Measurements from ENCODE around the gene VPS25.

Gene VPS25

DNA sequence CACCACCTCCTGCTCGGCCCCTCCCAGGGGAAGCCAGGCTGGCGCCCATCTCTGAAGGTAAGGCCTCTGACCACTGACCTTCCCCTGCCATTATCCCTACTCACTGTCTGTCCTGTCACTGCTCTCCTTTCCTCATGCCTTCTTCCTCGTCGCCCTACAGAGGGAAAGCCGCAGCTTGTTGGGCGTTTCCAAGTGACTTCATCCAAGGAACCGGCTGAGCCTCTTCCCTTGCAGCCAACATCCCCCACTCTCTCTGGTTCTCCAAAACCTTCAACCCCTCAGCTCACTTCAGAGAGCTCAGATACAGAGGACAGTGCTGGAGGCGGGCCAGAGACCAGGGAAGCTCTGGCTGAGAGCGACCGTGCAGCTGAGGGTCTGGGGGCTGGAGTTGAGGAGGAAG is 22.2 kb downstream of the VPS25 start:
- no peak for DNase-seq (ENCODE audit: low spot score)

DNA sequence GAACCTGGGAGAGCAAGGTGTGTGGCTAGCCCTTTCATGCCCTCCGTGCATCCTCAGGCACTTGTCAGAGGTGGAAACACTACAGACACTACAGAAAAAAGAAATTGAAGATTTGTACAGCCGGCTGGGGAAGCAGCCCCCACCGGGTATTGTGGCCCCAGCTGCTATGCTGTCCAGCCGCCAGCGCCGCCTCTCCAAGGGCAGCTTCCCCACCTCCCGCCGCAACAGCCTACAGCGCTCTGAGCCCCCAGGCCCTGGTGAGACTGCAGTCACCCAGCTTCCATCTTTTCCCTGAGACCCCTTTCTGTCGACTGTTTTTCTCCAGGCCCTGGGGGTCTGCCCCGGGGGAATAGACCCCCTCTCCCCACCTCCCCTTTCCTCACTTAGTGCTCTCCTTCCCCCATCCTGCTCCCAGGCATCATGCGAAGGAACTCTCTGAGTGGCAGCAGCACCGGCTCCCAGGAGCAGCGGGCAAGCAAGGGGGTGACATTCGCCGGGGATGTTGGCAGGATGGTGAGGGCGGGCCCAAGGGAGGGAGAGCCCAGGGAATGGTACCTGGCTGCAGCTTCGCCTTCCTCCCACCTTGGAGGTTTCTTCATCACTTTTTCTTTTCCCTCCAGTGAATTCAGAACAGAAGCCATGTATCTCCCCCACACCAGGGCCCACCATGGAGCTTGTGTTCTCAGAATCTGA is 23.0 kb downstream of the VPS25 start:
- no peak for DNase-seq (ENCODE audit: low spot score)

DNA sequence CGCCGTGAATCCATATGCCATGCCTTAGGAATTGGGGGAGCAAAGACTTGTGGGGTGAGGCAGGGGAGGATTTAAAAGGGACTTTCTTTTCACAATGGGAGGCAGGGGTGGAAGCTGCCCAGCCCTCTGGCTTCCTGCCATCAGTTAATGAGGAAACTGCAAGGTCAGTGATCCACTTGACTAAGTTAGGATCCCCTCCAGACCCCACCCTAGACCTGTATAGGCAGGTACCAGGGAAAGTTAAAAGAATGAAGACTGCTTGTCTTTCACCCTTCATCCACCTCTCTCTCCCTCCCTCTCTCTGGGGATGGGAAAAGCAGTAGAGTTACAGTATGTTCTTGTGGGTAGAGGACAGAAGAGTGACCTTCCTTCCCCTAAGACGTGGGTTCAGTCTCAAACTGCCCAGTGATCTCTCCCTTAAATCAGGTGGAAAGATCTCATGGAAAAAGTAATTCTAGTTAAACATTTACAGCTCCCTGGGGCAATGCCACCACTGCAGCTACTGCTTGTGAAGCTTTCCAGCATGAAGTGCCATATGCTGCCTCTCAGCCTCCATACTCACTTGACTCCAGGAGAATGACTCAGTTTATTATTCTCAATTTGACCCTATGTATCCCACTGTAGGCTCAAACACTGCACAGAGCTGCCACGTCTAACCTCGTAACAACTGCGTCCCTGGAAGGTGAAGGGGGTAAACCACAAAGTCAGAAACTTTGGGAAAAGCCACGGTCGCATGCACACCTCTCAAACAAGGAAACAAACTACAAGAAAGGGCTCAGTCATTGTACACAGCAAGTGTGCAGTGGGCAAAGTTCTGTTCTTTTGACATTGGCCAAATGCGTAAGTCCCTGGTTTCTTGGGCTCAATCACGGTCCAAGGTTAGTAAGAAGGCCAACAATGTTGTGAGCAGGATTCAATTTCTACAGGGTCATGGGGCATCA is 24.1 kb downstream of the VPS25 start:
- no peak for DNase-seq (ENCODE audit: low spot score)

GRCh38 chr17:42798011-42798382 is 24.7 kb downstream of the VPS25 start:
- no peak for DNase-seq (ENCODE audit: low spot score)

DNA sequence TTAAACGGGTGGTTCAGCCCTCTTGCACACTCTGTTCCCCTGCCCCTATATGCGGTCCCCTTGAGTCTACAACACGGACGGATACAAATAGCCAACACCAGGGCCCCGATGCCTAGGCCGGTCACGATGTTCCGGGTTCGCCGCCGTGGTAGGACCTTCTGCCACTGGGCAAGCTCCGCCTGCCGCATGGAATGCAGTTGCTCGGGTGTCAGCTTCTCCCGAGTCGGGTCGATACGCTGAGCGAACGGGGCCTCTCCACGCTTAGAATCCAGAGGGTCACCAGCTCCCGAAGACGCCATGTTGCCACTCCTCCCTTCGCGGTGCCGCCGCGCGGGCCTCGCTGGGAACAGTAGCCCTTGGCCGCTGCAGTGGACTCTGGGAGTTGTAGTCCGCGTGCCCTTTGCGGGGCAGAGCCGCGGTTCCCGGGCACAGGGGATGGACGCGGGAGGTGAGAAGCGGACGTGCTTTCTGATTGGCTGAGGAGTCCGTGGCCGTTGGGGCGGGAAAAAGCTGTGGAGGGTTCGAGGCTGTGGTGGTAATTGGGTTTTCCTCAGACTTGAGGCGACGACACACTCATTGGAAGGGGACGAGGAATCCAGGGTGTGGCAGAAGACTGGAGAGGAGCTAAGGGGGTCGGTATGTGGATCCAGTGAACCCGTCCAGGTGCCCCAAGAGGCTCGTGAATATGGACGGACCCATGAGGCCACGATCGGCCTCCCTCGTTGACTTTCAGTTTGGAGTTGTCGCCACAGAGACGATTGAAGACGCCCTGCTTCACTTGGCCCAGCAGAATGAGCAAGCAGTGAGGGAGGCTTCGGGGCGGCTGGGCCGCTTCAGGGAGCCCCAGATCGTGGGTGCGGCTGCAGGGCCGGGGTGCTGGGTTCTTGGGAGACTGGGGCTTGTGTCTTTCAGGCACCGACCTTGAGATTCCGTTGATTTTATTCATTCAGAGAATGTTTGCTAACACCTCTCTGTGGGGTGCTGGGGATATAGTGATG is 25.4 kb downstream of the VPS25 start, which contains the start of the genes CNTD1 and COA3:
Gene CNTD1 (plus strand): TSS at position 479 of the 998 bp plus-strand sequence. CDS start 207 bp downstream, at position 686.
Gene COA3 (minus strand): TSS at position 322 of the 998 bp plus-strand sequence. CDS start 23 bp downstream, at position 299.
- peak; percentile 91 for DNase-seq (ENCODE audit: low spot score)

GRCh38 chr17:42803074-42803883 is 30.0 kb downstream of the VPS25 start:
- DNase-seq (ENCODE audit: low spot score): no peak

DNA sequence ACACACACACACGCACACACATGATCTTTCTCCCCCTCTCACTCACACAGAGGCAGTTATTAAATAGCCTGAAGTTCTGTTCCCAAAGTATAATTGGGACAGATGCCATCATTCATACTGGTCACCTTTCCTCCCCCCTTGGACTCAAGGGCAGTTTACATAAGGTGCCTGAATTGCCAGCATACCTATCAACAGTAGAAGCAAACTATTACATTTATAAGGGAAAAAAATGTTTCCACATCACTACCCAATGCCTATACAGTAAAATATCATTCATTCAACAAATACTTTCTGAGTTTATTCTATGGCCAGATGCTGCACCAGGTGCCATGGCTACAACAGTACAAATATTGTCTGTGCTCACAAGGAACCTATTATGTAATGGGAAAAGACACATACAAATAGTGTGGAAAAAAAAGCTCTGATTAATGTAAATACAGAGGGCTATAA is 31.7 kb downstream of the VPS25 start:
- no peak for DNase-seq (ENCODE audit: low spot score)

GRCh38 chr17:42806249-42806648 is 33.0 kb downstream of the VPS25 start:
- DNase-seq (ENCODE audit: low spot score): no peak

GRCh38 chr17:42809250-42809649 is 36.0 kb downstream of the VPS25 start:
- peak; percentile 96 for DNase-seq (ENCODE audit: low spot score)

GRCh38 chr17:42814633-42815399 is 41.6 kb downstream of the VPS25 start:
- DNase-seq (ENCODE audit: low spot score): peak; percentile 60

GRCh38 chr17:42817866-42818265 is 44.6 kb downstream of the VPS25 start:
- DNase-seq (ENCODE audit: low spot score): no peak

DNA sequence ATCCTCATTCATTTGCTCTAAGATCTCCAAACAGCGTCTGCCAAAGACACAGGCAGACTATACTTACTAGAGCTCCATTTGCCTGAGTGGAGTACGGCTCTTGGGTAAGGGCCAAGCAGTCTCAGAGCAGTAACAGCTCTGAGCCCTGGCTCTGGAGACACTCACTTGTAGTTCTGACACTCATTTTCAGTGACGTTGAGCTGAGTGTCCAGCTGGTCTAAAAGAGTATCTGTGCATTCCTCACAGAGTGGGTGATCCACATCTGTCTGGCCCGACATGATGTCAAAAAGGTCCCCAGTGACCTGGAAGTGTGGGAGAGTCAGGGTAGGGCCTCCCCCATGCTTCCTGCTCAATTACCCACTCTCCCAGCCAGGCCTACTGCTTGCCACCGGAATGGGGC is 45.1 kb downstream of the VPS25 start:
- no peak for DNase-seq (ENCODE audit: low spot score)

DNA sequence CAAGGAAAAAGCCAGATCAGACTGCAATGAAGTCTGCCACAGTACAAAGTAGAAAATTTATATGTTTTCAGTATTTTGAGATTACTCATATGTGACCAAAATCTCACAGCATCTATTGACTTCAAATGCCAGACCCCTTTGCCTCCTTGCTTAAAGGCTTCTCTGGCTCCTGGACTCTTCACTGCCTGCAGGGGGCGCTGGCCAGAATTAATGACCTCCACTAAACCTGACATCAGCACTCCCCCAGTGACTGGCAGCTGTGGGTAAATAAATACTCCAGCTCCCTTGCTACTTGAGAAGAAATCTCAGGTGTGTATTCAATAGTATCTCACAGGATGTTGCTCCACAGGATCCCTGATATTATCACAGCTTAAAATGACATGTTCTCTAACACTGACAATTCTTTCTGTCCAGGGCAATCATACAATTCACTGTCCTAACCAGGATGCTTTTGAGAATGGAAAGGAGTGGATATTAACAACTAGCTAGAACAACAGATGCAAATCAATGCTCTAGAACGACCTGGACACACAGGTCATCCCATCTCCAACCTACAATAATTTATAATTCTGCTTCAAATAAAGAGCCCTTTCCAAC is 46.8 kb downstream of the VPS25 start:
- peak; percentile 48 for DNase-seq (ENCODE audit: low spot score)

- no peak for DNase-seq (ENCODE audit: low spot score)
Measured at GRCh38 chr17:42821176-42821575, 47.9 kb downstream of the VPS25 start.

DNA sequence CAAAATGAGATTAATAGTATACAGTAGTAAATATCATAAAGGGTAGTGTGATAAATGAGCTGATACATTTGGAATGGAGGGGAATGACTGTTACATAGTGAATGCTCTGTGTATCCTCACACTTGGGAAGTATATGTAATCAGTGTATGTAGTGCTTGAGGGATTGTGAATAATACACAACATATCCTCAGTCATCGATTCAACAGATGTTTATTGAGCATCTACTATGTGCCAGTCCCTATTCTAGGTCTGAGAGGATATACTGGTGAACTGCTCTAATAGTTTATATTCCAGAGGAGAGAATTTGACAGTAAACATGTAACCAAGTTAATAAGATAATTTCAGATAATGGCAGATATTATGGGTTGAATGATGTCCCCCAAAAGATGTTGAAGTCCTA is 54.2 kb downstream of the VPS25 start:
- no peak for DNase-seq (ENCODE audit: low spot score)
